A549 (cell line): ENCODE data around the gene RER1. TPM values are rescaled to one million over a fixed set of nuclear protein-coding genes. Genes with fewer than 3 reads are reported as not detected.

Experiments used
- ATAC-seq, 2 experiments: fragments of 200-7000 bp in 1 of 2; fragments of >200 bp in 1 of 2; cut with Nextera tagmentation in 1 of 2; cut with Tn5 transposase in 1 of 2; 3 replicates each; pipeline versions ENCODE4 v1.8.0 to v1.9.1; 2018 to 2020; ENCODE audit warnings: mild to moderate bottlenecking in 1 of 2, moderate library complexity in 1 of 2
- CTCF ChIA-PET: fragments of 300-600 bp; sonication (Branson Sonifier 250); formaldehyde crosslinking; extraction: SDS; loops from one replicate; lab custom pipeline; 2021; ENCODE audit warnings: antibody characterized with exemption, inconsistent platforms; lab: Yijun Ruan, JAX
- POLR2A ChIA-PET: fragments of 350-600 bp; formaldehyde crosslinking; extraction: SDS; loops from one replicate; lab custom pipeline; 2021; ENCODE audit warnings: antibody characterized with exemption, inconsistent platforms; lab: Yijun Ruan, JAX
- DNase-seq, 2 experiments: peaks; one replicate each; pipeline versions ENCODE4 v3.0.0 to v3.0.0-alpha.2; 2011 to 2016; ENCODE audit warnings: low read depth in 1 of 2, low spot score in 1 of 2
- FAIRE-seq: peaks from 2 replicates; lab custom pipeline; 2011; peaks lifted over from hg19 to GRCh38; lab: Jason Lieb, UNC
- H3K27ac ChIP-seq, 2 experiments: fragments of >200 bp; sonication (Bioruptor Twin); formaldehyde crosslinking; 3 replicates each; pipeline ENCODE4 v1.5.1; 2016 to 2017
- H3K4me1 ChIP-seq: fragments of >200 bp; sonication (Bioruptor Twin); formaldehyde crosslinking; 3 replicates; pipeline ENCODE4 v1.6.1; 2016
- H3K4me2 ChIP-seq: fragments of >200 bp; sonication (Bioruptor Twin); formaldehyde crosslinking; 3 replicates; pipeline ENCODE4 v1.6.1; 2016
- H3K4me3 ChIP-seq: fragments of >200 bp; sonication (Bioruptor Twin); formaldehyde crosslinking; 3 replicates; pipeline ENCODE4 v1.5.1; 2016
- H3K9me3 ChIP-seq: fragments of >200 bp; sonication (Bioruptor Twin); formaldehyde crosslinking; 3 replicates; pipeline ENCODE4 v1.6.1; 2016
- BCL3 ChIP-seq: fragments of >200 bp; sonication (Bioruptor Twin); formaldehyde crosslinking; IDR thresholded peaks from 3 replicates; pipeline ENCODE4 v1.6.1; 2016
- BHLHE40 ChIP-seq: IDR thresholded peaks from 2 replicates; pipeline ENCODE4 v1.6.1; 2012; ENCODE audit warnings: low read depth, low read length, inconsistent platforms
- CBX2 ChIP-seq: fragments of 200-600 bp; sonication (generic); IDR thresholded peaks from 2 replicates; pipeline ENCODE4 v1.6.1; 2016; ENCODE audit warnings: low read depth, mild to moderate bottlenecking, borderline replicate concordance
- E2F6 ChIP-seq: IDR thresholded peaks from 2 replicates; pipeline ENCODE4 v1.6.1; 2012; ENCODE audit warnings: low read depth, borderline replicate concordance
- ESRRA ChIP-seq: fragments of 150-350 bp; IDR thresholded peaks from 2 replicates; pipeline ENCODE4 v1.6.1; 2014; ENCODE audit warnings: mild to moderate bottlenecking, low read length, borderline replicate concordance
- HES2 ChIP-seq: fragments of >200 bp; sonication (Bioruptor Twin); formaldehyde crosslinking; IDR thresholded peaks from 2 replicates; pipeline ENCODE4 v1.6.1; 2016
- HOXB5 ChIP-seq: fragments of 250-450 bp; sonication (Bioruptor Pico); IDR thresholded peaks from 2 replicates; pipeline ENCODE4 v1.5.0; 2020; ENCODE audit warnings: mild to moderate bottlenecking, moderate library complexity
- KDM1A ChIP-seq: fragments of 200-600 bp; sonication (generic); IDR thresholded peaks from 2 replicates; pipeline ENCODE4 v1.6.1; 2016; ENCODE audit warnings: low read depth, mild to moderate bottlenecking
- KDM5A ChIP-seq: fragments of 200-600 bp; sonication (generic); IDR thresholded peaks from 2 replicates; pipeline ENCODE4 v1.6.1; 2016; ENCODE audit warnings: antibody characterized with exemption, mild to moderate bottlenecking
- MYC ChIP-seq: IDR thresholded peaks from 2 replicates; pipeline ENCODE4 v1.6.1; 2012; ENCODE audit warnings: mild to moderate bottlenecking, inconsistent platforms, low read length, improper control_type of control experiment, borderline replicate concordance
- NR3C1 ChIP-seq: fragments of >200 bp; sonication (Bioruptor Twin); formaldehyde crosslinking; IDR thresholded peaks from 3 replicates; pipeline ENCODE4 v1.6.1; 2017
- PBX3 ChIP-seq: IDR thresholded peaks from 2 replicates; pipeline ENCODE4 v1.6.1; 2012
- PHF8 ChIP-seq: fragments of 200-600 bp; sonication (generic); IDR thresholded peaks from 2 replicates; pipeline ENCODE4 v1.6.1; 2016; ENCODE audit warnings: low read depth, mild to moderate bottlenecking, antibody characterized with exemption, moderate library complexity, borderline replicate concordance
- POLR2A ChIP-seq: IDR thresholded peaks from 2 replicates; pipeline ENCODE4 v1.6.1; 2012; ENCODE audit warnings: mild to moderate bottlenecking, low read length
- POLR2AphosphoS2 ChIP-seq: conservative IDR thresholded peaks from 2 replicates; pipeline ENCODE4 v1.6.1; 2012; ENCODE audit warnings: low read length, improper control_type of control experiment, inconsistent platforms
- RAD21 ChIP-seq, 2 experiments: fragments of >200 bp in 1 of 2; sonication (Bioruptor Twin) in 1 of 2; formaldehyde crosslinking in 1 of 2; IDR thresholded peaks in 1 of 2; conservative IDR thresholded peaks in 1 of 2; 2 replicates in 1 of 2; 3 replicates in 1 of 2; pipeline ENCODE4 v1.6.1; 2012 to 2018; ENCODE audit warnings: inconsistent platforms in 1 of 2
- RCOR1 ChIP-seq: fragments of 150-350 bp; IDR thresholded peaks from 2 replicates; pipeline ENCODE4 v1.6.1; 2014; ENCODE audit warnings: antibody characterized with exemption, low read length, low read depth
- REST ChIP-seq: fragments of 200-600 bp; sonication (generic); IDR thresholded peaks from 2 replicates; pipeline ENCODE4 v1.6.1; 2016; ENCODE audit warnings: antibody characterized with exemption, mild to moderate bottlenecking, moderate library complexity
- RFX5 ChIP-seq: fragments of 450-650 bp; IDR thresholded peaks from 2 replicates; pipeline ENCODE4 v1.7.1; 2014; ENCODE audit warnings: antibody characterized with exemption, mild to moderate bottlenecking, moderate library complexity
- SREBF2 ChIP-seq: fragments of 450-650 bp; IDR thresholded peaks from 2 replicates; pipeline ENCODE4 v1.6.1; 2014; ENCODE audit warnings: mild to moderate bottlenecking, moderate library complexity
- ZC3H11A ChIP-seq: fragments of 450-650 bp; IDR thresholded peaks from 2 replicates; pipeline ENCODE4 v1.6.1; 2014; ENCODE audit warnings: antibody characterized with exemption, mild to moderate bottlenecking
- ZFP36 ChIP-seq: fragments of 450-650 bp; IDR thresholded peaks from 2 replicates; pipeline ENCODE4 v1.6.1; 2014; ENCODE audit warnings: borderline replicate concordance; ENCODE audit not compliant: partially characterized antibody
- ZSCAN20 ChIP-seq: fragments of 250-450 bp; sonication (Bioruptor Pico); IDR thresholded peaks from 2 replicates; pipeline ENCODE4 v1.8.0; 2022; ENCODE audit warnings: mild to moderate bottlenecking, moderate library complexity
- WGBS: methylation state at CpG from one replicate; pipeline ENCODE4 v1.1.6; 2017; ENCODE audit errors: missing lambda C conversion rate; 5-methylcytosine and 5-hydroxymethylcytosine counted together
- polyA plus RNA-seq, 4 experiments: library from polyadenylated mRNA; depleted of rRNA in 3 of 4; stranded (reverse); fragments of >200 nt; fragmentation: RNase III in 1 of 4; extraction: RNeasy Plus Mini Kit Qiagen cat#74134 plus additional on column Dnase treatment in 1 of 4; gene quantifications; 2 replicates in 3 of 4; 3 replicates in 1 of 4; pipeline ENCODE4 v1.2.3, GENCODE V29; 2011 to 2017

RER1 gene
- polyA plus RNA-seq, 2 of the 4 experiments (the other 2 are of a cell fraction) = 72.3 to 213 TPM

GRCh38 chr1:2352897-2353550, 38.6 kb upstream of the RER1 start:
- Histone ChIP-seq H3K27ac (no peak overlapping the region), H3K4me3 (no peak overlapping the region), H3K4me1 (no peaks in the 10 kb centered on the region), H3K9me3 (no peaks in the 10 kb centered on the region), H3K4me2 (no peak overlapping the region)
- 83% methylated on average over 13 of the region's 21 CpGs for WGBS
- no peak for ATAC-seq
- FAIRE-seq = no peak
- CTCF ChIA-PET = interaction anchor here (1.1 kb wide), 1 partner anchor 29 kb away, joined by 4 read pairs; no protein-coding TSS in a partner anchor
- POLR2A ChIA-PET = no interaction called here
- DNase-seq = no peak
- TF ChIP-seq PBX3 = no peak
- no peak for TF ChIP-seq KDM1A
- no peak for TF ChIP-seq ESRRA
- no peak for TF ChIP-seq POLR2AphosphoS2
- no peak for TF ChIP-seq PHF8
- TF ChIP-seq POLR2A = no peak
- TF ChIP-seq RAD21 (conservative IDR thresholded peaks at IDR 0.05 in 1 of 2, IDR thresholded peaks at IDR 0.05 in 1 of 2) = no peak
- TF ChIP-seq REST = no peak
- TF ChIP-seq SREBF2 = no peak
- no peak for TF ChIP-seq BCL3
- TF ChIP-seq HOXB5 = no peak
- no peak for TF ChIP-seq ZC3H11A
- no peak for TF ChIP-seq ZSCAN20 (CRISPR knock-in tag)
- no peak for TF ChIP-seq RCOR1
- TF ChIP-seq HES2 = no peak
- no peak for TF ChIP-seq MYC
- TF ChIP-seq RFX5 = no peak
- TF ChIP-seq ZFP36 = no peak

GRCh38 chr1:2353551-2354438, 37.8 kb upstream of the RER1 start:
- CTCF ChIA-PET = interaction anchor here (1.1 kb wide), 1 partner anchor 28 kb away, joined by 4 read pairs; no protein-coding TSS in a partner anchor
- Histone ChIP-seq H3K4me2 (no peak overlapping the region), H3K9me3 (no peaks in the 10 kb centered on the region), H3K4me1 (no peaks in the 10 kb centered on the region), H3K4me3 (no peak overlapping the region), H3K27ac (no peak overlapping the region)
- no peak for ATAC-seq
- no peak for DNase-seq
- POLR2A ChIA-PET = no interaction called here
- WGBS = 81% methylated on average over 26 of the region's 28 CpGs
- no peak for FAIRE-seq
- TF ChIP-seq NR3C1 (no peak), REST (no peak), BHLHE40 (no peak), KDM5A (no peak), CBX2 (no peak), RFX5 (no peak), E2F6 (no peak), BCL3 (no peak)
